Colonic mucosa (tissue), 4 donors: ENCODE measurements around the gene CAMKV. TPM values are rescaled to one million over a fixed set of nuclear protein-coding genes. Genes with fewer than 3 reads are reported as not detected.

Source experiments
- DNase-seq: peaks from one replicate; pipeline ENCODE4 v3.0.0-alpha.2; 2020
- H3K27ac ChIP-seq: fragments of 200-600 bp; one replicate; pipeline ENCODE4 v1.8.0; 2021
- H3K27me3 ChIP-seq: fragments of 200-600 bp; one replicate; pipeline ENCODE4 v1.8.0; 2021
- H3K36me3 ChIP-seq: fragments of 200-600 bp; one replicate; pipeline ENCODE4 v1.8.0; 2021
- H3K4me1 ChIP-seq: fragments of 200-600 bp; one replicate; pipeline ENCODE4 v1.8.0; 2021; ENCODE audit warnings: mild to moderate bottlenecking
- H3K4me3 ChIP-seq: fragments of 200-600 bp; one replicate; pipeline ENCODE4 v1.8.0; 2021
- H3K9ac ChIP-seq, 2 donors: one replicate each; pipeline ENCODE4 v1.7.0; 2013; ENCODE audit warnings: control low read depth in 2 of 2, low read depth in 2 of 2, low read length in 2 of 2
- H3K9me3 ChIP-seq: fragments of 200-600 bp; one replicate; pipeline ENCODE4 v1.8.0; 2021
- intact Hi-C: fragments of 100-400 bp; cut with DNase I; formaldehyde crosslinking; loops from one replicate; pipeline ENCODE4 v1.14.1; 2022
- total RNA-seq, 2 donors: library from RNA; stranded (reverse); fragmentation: NEBNext Ultra II Directional in 1 of 2; extraction: Animal tissue kit (Norgen Biotek cat#: 25700) in 1 of 2; gene quantifications; one replicate each; pipeline ENCODE4 v1.2.1, GENCODE V29; 2021
- TF ChIP-seq, protein P1 (sequence below): fragments of 200-600 bp; IDR thresholded peaks from one replicate; pipeline ENCODE4 v1.8.0; 2022; ENCODE audit warnings: antibody characterized with exemption, mild to moderate bottlenecking
- donor health status: healthy.
- donor health status: DM: no; HTN: no; CAD: no.
- donor health status: DM: no; HTN: no; CAD: no.

Gene CAMKV
- total RNA-seq, 2 donors from 2014 or later = 0.21 to 0.30 TPM

- DNase-seq = no peak
- no peak overlapping the region for H3K9ac ChIP-seq
These were observed 10.0 kb downstream of the CAMKV start for GRCh38 chr3:49859576-49860305.

GRCh38 chr3:49856181-49857005 lies 13.3 kb downstream of the CAMKV start, which contains the start of gene TRAIP:
TRAIP (minus strand) TSS chr3:49856564; CDS start chr3:49856453, 111 bp downstream.
- no peak within 1 kb of the TSS for H3K27ac ChIP-seq
- intact Hi-C loops = no loop called here
- H3K27me3 ChIP-seq = no peaks in the 10 kb centered on the region
- peak; percentile 97 for DNase-seq
- H3K4me1 ChIP-seq = peaks cover 5% of the 10 kb centered on the region
- peak within 1 kb of the TSS; percentile 35 to 81 for H3K9ac ChIP-seq
- no peaks in the 10 kb centered on the region for H3K36me3 ChIP-seq
- peak within 1 kb of the TSS; percentile 54 for H3K4me3 ChIP-seq
- TF ChIP-seq, protein P1, sequence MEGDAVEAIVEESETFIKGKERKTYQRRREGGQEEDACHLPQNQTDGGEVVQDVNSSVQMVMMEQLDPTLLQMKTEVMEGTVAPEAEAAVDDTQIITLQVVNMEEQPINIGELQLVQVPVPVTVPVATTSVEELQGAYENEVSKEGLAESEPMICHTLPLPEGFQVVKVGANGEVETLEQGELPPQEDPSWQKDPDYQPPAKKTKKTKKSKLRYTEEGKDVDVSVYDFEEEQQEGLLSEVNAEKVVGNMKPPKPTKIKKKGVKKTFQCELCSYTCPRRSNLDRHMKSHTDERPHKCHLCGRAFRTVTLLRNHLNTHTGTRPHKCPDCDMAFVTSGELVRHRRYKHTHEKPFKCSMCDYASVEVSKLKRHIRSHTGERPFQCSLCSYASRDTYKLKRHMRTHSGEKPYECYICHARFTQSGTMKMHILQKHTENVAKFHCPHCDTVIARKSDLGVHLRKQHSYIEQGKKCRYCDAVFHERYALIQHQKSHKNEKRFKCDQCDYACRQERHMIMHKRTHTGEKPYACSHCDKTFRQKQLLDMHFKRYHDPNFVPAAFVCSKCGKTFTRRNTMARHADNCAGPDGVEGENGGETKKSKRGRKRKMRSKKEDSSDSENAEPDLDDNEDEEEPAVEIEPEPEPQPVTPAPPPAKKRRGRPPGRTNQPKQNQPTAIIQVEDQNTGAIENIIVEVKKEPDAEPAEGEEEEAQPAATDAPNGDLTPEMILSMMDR = no peak
- no peaks in the 10 kb centered on the region for H3K9me3 ChIP-seq

More at GRCh38 chr3:49859576-49860305, 10.0 kb downstream of the CAMKV start:
- H3K36me3 ChIP-seq = no peaks in the 10 kb centered on the region
- peaks cover 5% of the 10 kb centered on the region for H3K4me1 ChIP-seq
- H3K4me3 ChIP-seq = no peak overlapping the region
- no peaks in the 10 kb centered on the region for H3K27me3 ChIP-seq
- H3K9me3 ChIP-seq = no peaks in the 10 kb centered on the region
- TF ChIP-seq, protein P1 = no peak
- intact Hi-C loops = no loop called here
- H3K27ac ChIP-seq = no peak overlapping the region

- intact Hi-C loops = no loop called here
- Histone ChIP-seq H3K4me1 (peaks cover 5% of the 10 kb centered on the region), H3K9me3 (no peaks in the 10 kb centered on the region), H3K27ac (no peak overlapping the region), H3K36me3 (no peaks in the 10 kb centered on the region), H3K27me3 (no peaks in the 10 kb centered on the region), H3K9ac (peak overlapping the region in 1 of 2 donors; percentile 35), H3K4me3 (peak overlapping the region; percentile 54)
- TF ChIP-seq, protein P1 = no peak
- no peak for DNase-seq
These were observed 14.0 kb downstream of the CAMKV start for GRCh38 chr3:49855662-49856061.

DNA sequence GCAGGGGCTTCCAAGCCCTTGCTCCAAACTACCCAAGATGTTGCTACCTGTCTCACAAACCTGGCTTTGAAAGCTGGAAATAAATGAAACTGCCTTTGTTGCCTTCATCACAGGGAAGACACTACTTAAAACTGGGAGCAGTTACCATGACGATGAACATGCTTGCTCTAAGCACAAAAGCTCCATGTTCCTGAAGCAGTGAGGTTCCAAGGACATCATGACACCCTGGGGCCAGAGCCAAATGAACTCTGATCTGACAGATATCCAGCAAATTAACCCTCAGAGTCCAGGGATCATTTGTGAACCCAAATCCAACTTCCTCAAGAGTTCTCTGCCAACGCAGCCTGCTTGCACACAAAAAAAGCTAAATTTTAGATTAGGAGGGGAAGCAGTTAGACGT lies 24.0 kb downstream of the CAMKV start:
- H3K4me3 ChIP-seq = no peak overlapping the region
- H3K36me3 ChIP-seq = no peaks in the 10 kb centered on the region
- no peak overlapping the region for H3K27ac ChIP-seq
- H3K9me3 ChIP-seq = no peaks in the 10 kb centered on the region
- no peak overlapping the region for H3K9ac ChIP-seq
- no peaks in the 10 kb centered on the region for H3K4me1 ChIP-seq
- DNase-seq = no peak
- H3K27me3 ChIP-seq = no peaks in the 10 kb centered on the region
- intact Hi-C loops = no loop called here
- TF ChIP-seq, protein P1 = no peak

GRCh38 chr3:49844464-49845183 lies 25.1 kb downstream of the CAMKV start:
- Histone ChIP-seq H3K27me3 (no peaks in the 10 kb centered on the region), H3K9me3 (no peaks in the 10 kb centered on the region), H3K36me3 (no peaks in the 10 kb centered on the region), H3K4me1 (no peaks in the 10 kb centered on the region), H3K9ac (no peak overlapping the region), H3K4me3 (no peak overlapping the region), H3K27ac (no peak overlapping the region)
- no peak for DNase-seq
- intact Hi-C loops = no loop called here
- TF ChIP-seq, protein P1 = no peak
